WTC11 (cell line): ENCODE results near the gene WNT10A. TPM values are rescaled to one million over a fixed set of nuclear protein-coding genes. Genes with fewer than 3 reads are reported as not detected.
"Not testable (repeated sequence)": the region's sequence is repeated elsewhere in the genome, so short reads cannot be mapped to it uniquely, and the experiment has no call there.

Experiments
- ATAC-seq: fragments of 200-7000 bp; cut with Tn5 transposase; 2 replicates; pipeline ENCODE4 v1.10.0; 2021; ENCODE audit warnings: mild to moderate bottlenecking, moderate library complexity
- CTCF ChIA-PET: fragments of 300-600 bp; sonication (Branson Sonifier 250); formaldehyde crosslinking; loops from one replicate; lab custom pipeline; 2021; ENCODE audit warnings: antibody characterized with exemption; lab: Charles Lee
- POLR2A ChIA-PET: fragments of 350-600 bp; sonication (Branson Sonifier 250); formaldehyde crosslinking; loops from one replicate; lab custom pipeline; 2021; ENCODE audit warnings: antibody characterized with exemption; lab: Charles Lee
- DNase-seq: peaks from one replicate; pipeline ENCODE4 v3.0.0; 2021; ENCODE audit warnings: low spot score
- H3K27ac Mint-ChIP-seq: 2 replicates; pipeline ENCODE4 v1.8.0; 2021; ENCODE audit warnings: mixed read lengths
- H3K27me3 Mint-ChIP-seq: 2 replicates; pipeline ENCODE4 v1.8.0; 2021; ENCODE audit warnings: low read depth, mild to moderate bottlenecking, moderate library complexity, mixed read lengths
- H3K36me3 Mint-ChIP-seq: 2 replicates; pipeline ENCODE4 v1.8.0; 2021; ENCODE audit warnings: mixed read lengths
- H3K4me1 Mint-ChIP-seq: 2 replicates; pipeline ENCODE4 v1.8.0; 2022; ENCODE audit warnings: mixed read lengths
- H3K4me3 Mint-ChIP-seq: 2 replicates; pipeline ENCODE4 v1.8.0; 2021; ENCODE audit warnings: mild to moderate bottlenecking, moderate library complexity, mixed read lengths
- H3K9me3 Mint-ChIP-seq: 2 replicates; pipeline ENCODE4 v1.8.0; 2021; ENCODE audit warnings: mixed read lengths
- ARID4B ChIP-seq: sonication (generic); formaldehyde crosslinking; IDR thresholded peaks from 2 replicates; pipeline ENCODE4 v1.8.0; 2023; ENCODE audit warnings: missing genetic modification reagents, mild to moderate bottlenecking, borderline replicate concordance
- ATF1 ChIP-seq: sonication (generic); formaldehyde crosslinking; IDR thresholded peaks from 2 replicates; pipeline ENCODE4 v1.8.1; 2023; ENCODE audit warnings: mild to moderate bottlenecking, moderate library complexity, missing genetic modification reagents
- ATF6 ChIP-seq: sonication (generic); formaldehyde crosslinking; IDR thresholded peaks from 2 replicates; pipeline ENCODE4 v1.8.1; 2023; ENCODE audit warnings: mild to moderate bottlenecking, missing genetic modification reagents
- FOXP1 ChIP-seq: sonication (generic); formaldehyde crosslinking; IDR thresholded peaks from 2 replicates; pipeline ENCODE4 v1.8.0; 2022; ENCODE audit warnings: missing genetic modification reagents, mild to moderate bottlenecking, moderate library complexity, borderline replicate concordance
- HMGXB4 ChIP-seq: sonication (generic); formaldehyde crosslinking; IDR thresholded peaks from 2 replicates; pipeline ENCODE4 v1.8.1; 2023; ENCODE audit warnings: mild to moderate bottlenecking, moderate library complexity, missing genetic modification reagents
- MAX ChIP-seq: sonication (generic); formaldehyde crosslinking; IDR thresholded peaks from 2 replicates; pipeline ENCODE4 v1.8.0; 2022; ENCODE audit warnings: mild to moderate bottlenecking, missing genetic modification reagents
- MYBL2 ChIP-seq: sonication (generic); formaldehyde crosslinking; IDR thresholded peaks from 2 replicates; pipeline ENCODE4 v1.8.1; 2023; ENCODE audit warnings: mild to moderate bottlenecking, moderate library complexity, missing genetic modification reagents
- SP1 ChIP-seq: sonication (generic); formaldehyde crosslinking; conservative IDR thresholded peaks from 2 replicates; pipeline ENCODE4 v1.8.1; 2022; ENCODE audit warnings: missing genetic modification reagents
- TP53 ChIP-seq: sonication (generic); formaldehyde crosslinking; IDR thresholded peaks from 2 replicates; pipeline ENCODE4 v1.8.1; 2023; ENCODE audit warnings: mild to moderate bottlenecking, missing genetic modification reagents
- USF1 ChIP-seq: sonication (generic); formaldehyde crosslinking; IDR thresholded peaks from 2 replicates; pipeline ENCODE4 v1.8.0; 2022; ENCODE audit warnings: mild to moderate bottlenecking, missing genetic modification reagents
- ZNF423 ChIP-seq: fragments of 250-450 bp; sonication (Bioruptor Pico); IDR thresholded peaks from 2 replicates; pipeline ENCODE4 v2.1.2; 2022; ENCODE audit warnings: mild to moderate bottlenecking, moderate library complexity
- ZNF425 ChIP-seq: fragments of 250-450 bp; sonication (Bioruptor Pico); conservative IDR thresholded peaks from 2 replicates; pipeline ENCODE4 v1.9.0; 2021; ENCODE audit warnings: mild to moderate bottlenecking
- total RNA-seq: library from RNA; stranded (reverse); gene quantifications from 3 replicates; pipeline ENCODE4 v1.2.3, GENCODE V29; 2021

Gene WNT10A
- total RNA-seq, 1 experiment from 2014 or later, result not detected

- TF ChIP-seq HMGXB4 (CRISPR knock-in tag) (no peak), FOXP1 (no peak), SP1 (CRISPR knock-in tag) (no peak), USF1 (CRISPR knock-in tag) (no peak)
Observed at GRCh38 chr2:218839888-218840287, 40.8 kb upstream of the WNT10A start (continued).

- DNase-seq, ATAC-seq, H3K27ac Mint-ChIP-seq, H3K4me3 Mint-ChIP-seq, H3K4me1 Mint-ChIP-seq, CTCF ChIA-PET, POLR2A ChIA-PET: not testable (repeated sequence)
- Mint-ChIP-seq H3K9me3 (peaks cover 30% of the 10 kb centered on the region), H3K27me3 (peaks cover 10% of the 10 kb centered on the region), H3K36me3 (peaks cover 16% of the 10 kb centered on the region)
Observed at GRCh38 chr2:218844334-218844733, 36.3 kb upstream of the WNT10A start.

GRCh38 chr2:218846963-218847362 is 33.7 kb upstream of the WNT10A start:
- Mint-ChIP-seq H3K9me3 (peaks cover 27% of the 10 kb centered on the region), H3K36me3 (peaks cover 16% of the 10 kb centered on the region), H3K27me3 (peaks cover 14% of the 10 kb centered on the region)
- POLR2A ChIA-PET, result interaction anchor here (1.1 to 1.4 kb wide), 2 partner anchors 160 to 187 kb away, joined by 3 read pairs; partner anchors contain the start of genes BCS1L and ZNF142
- ATAC-seq, DNase-seq, H3K4me1 Mint-ChIP-seq, H3K27ac Mint-ChIP-seq, H3K4me3 Mint-ChIP-seq: not testable (repeated sequence)
- CTCF ChIA-PET, result interaction anchor here (0.5 to 3.9 kb wide), 61 partner anchors 8 to 355 kb away, joined by 3 to 54 read pairs (median 4); partner anchors contain the start of genes BCS1L, CDK5R2, CYP27A1 and PRKAG3

- DNase-seq, result no peak
- ChIA-PET CTCF (interaction anchor here (0.8 to 3.9 kb wide), 6 partner anchors 110 to 180 kb away, joined by 3 to 54 read pairs (median 3); partner anchors contain the start of gene CDK5R2), POLR2A (no interaction called here)
- Mint-ChIP-seq H3K36me3 (peaks cover 13% of the 10 kb centered on the region), H3K27ac (no peak overlapping the region), H3K4me3 (no peak overlapping the region), H3K27me3 (peaks cover 32% of the 10 kb centered on the region), H3K9me3 (peaks cover 11% of the 10 kb centered on the region), H3K4me1 (peaks cover 13% of the 10 kb centered on the region)
- no peak for ATAC-seq
- TF ChIP-seq TP53 (CRISPR knock-in tag), result no peak
- TF ChIP-seq ARID4B (CRISPR knock-in tag), result no peak
- no peak for TF ChIP-seq ATF1
- TF ChIP-seq ZNF425 (CRISPR knock-in tag), result no peak
- TF ChIP-seq ATF6 (CRISPR knock-in tag), result no peak
- TF ChIP-seq MAX (CRISPR knock-in tag), result no peak
- no peak for TF ChIP-seq MYBL2
- no peak for TF ChIP-seq ZNF423 (CRISPR knock-in tag)
Observed at GRCh38 chr2:218849721-218850120, 30.9 kb upstream of the WNT10A start.
